Lower leg skin (tissue), 3 donors: ENCODE results near the gene TMEM269.

Experiments used
- CTCF ChIP-seq, 3 donors: fragments of 450-650 bp; IDR thresholded peaks; one replicate each; pipeline ENCODE4 v1.5.1; 2016; ENCODE audit warnings: antibody characterized with exemption in 3 of 3, mild to moderate bottlenecking in 3 of 3, moderate library complexity in 2 of 3
- POLR2A ChIP-seq, 2 donors: fragments of 450-650 bp; IDR thresholded peaks; one replicate each; pipeline ENCODE4 v1.6.1; 2016 to 2017; ENCODE audit warnings: antibody characterized with exemption in 2 of 2, mild to moderate bottlenecking in 1 of 2, moderate library complexity in 1 of 2

GRCh38 chr1:42737257-42737656 lies 47.5 kb upstream of the TMEM269 start:
- TF ChIP-seq CTCF (IDR thresholded peaks at IDR 0.05) (no peak), POLR2A (IDR thresholded peaks at IDR 0.05) (no peak)
